ENCODE measurements around the gene ADAMTS9. TPM values are rescaled to one million over a fixed set of nuclear protein-coding genes. Genes with fewer than 3 reads are reported as not detected.

The ADAMTS9 gene
- total RNA-seq, 1 experiment from 2014 or later, result 1.2 TPM

DNA sequence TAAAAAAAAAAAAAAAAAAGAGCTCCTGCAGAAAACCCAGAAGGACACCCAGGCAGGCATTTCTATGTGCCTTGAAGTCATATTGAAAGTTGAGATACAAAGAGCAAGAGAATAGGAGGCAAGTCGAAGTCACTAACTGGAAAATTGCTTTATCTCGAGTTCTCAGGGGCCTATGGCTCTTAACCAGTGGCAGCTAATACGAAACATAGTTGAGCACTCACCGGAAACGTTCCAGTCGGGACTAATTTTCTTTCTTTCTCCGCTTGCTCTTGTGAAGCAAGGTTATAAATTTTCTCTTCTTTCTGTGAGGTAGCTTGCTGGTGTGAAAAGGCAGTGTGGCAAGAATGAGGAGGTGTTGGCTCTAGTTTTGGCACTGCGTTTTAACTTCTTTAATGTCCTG is 181.5 kb downstream of the ADAMTS9 start:
- no peaks in the 10 kb centered on the region for H3K79me2 ChIP-seq (ENCODE audit: low read depth)
- no peaks in the 10 kb centered on the region for H3K27me3 ChIP-seq (ENCODE audit: insufficient read depth, low read depth)
- no peaks in the 10 kb centered on the region for H3K36me3 ChIP-seq (ENCODE audit: low read depth)
- no peaks in the 10 kb centered on the region for H3K9me2 ChIP-seq (ENCODE audit: insufficient read depth)
- H3K4me1 ChIP-seq (replicated peaks; ENCODE audit: insufficient read depth), result peaks cover 15% of the 10 kb centered on the region
- no peak overlapping the region for H3K4me3 ChIP-seq
- no peak overlapping the region for H3K27ac ChIP-seq
- no peaks in the 10 kb centered on the region; the same call in 1 of the 2 replicates for H3F3A ChIP-seq (ENCODE audit: insufficient read depth, low read depth)
- no peaks in the 10 kb centered on the region for H4K20me1 ChIP-seq (ENCODE audit: insufficient read depth)
- ChIA-PET CTCF (interaction anchor here (0.6 kb wide), 1 partner anchor 36 kb away, joined by 7 read pairs; no protein-coding TSS in a partner anchor), POLR2A (ENCODE audit: unreplicated experiment) (no interaction called here)
- no TSS peak for BruUV-seq (replicated peaks)
- intact Hi-C loops (cut with micrococcal nuclease; ENCODE audit: unreplicated experiment), result no loop called here
- H3K4me2 ChIP-seq, result no peak overlapping the region
- no peak overlapping the region for H2AFZ ChIP-seq
- no peaks in the 10 kb centered on the region for H3K9me3 ChIP-seq (ENCODE audit: insufficient read depth, low read depth)
- no peak for DNase-seq
- TF ChIP-seq, protein P1, sequence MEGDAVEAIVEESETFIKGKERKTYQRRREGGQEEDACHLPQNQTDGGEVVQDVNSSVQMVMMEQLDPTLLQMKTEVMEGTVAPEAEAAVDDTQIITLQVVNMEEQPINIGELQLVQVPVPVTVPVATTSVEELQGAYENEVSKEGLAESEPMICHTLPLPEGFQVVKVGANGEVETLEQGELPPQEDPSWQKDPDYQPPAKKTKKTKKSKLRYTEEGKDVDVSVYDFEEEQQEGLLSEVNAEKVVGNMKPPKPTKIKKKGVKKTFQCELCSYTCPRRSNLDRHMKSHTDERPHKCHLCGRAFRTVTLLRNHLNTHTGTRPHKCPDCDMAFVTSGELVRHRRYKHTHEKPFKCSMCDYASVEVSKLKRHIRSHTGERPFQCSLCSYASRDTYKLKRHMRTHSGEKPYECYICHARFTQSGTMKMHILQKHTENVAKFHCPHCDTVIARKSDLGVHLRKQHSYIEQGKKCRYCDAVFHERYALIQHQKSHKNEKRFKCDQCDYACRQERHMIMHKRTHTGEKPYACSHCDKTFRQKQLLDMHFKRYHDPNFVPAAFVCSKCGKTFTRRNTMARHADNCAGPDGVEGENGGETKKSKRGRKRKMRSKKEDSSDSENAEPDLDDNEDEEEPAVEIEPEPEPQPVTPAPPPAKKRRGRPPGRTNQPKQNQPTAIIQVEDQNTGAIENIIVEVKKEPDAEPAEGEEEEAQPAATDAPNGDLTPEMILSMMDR (conservative IDR thresholded peaks at IDR 0.05), result no peak
- no peak for TF ChIP-seq EZH2 (IDR thresholded peaks at IDR 0.05; ENCODE audit: low read depth)

DNA sequence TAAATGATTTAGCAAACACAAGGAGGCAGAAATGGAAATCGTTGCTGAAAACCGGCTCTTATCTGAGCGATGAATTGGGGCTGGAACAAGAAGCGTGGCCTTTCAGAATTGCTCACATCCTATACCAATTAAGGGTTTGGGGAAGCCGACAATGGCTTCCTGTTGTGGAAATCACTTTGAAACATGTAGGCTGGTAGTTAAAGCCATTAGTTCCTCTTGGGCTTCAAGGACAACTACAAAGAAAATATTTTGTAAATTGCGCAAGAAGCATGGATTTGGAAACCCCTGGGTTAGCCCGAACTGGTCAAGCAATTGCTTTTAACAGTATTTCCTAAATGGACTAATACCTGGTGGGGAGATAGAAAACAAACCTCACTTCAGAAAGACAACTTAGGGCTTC is 182.4 kb downstream of the ADAMTS9 start:
- no peak overlapping the region for H3K4me2 ChIP-seq
- H3K4me3 ChIP-seq, result no peak overlapping the region
- CTCF ChIA-PET, result no interaction called here

DNA sequence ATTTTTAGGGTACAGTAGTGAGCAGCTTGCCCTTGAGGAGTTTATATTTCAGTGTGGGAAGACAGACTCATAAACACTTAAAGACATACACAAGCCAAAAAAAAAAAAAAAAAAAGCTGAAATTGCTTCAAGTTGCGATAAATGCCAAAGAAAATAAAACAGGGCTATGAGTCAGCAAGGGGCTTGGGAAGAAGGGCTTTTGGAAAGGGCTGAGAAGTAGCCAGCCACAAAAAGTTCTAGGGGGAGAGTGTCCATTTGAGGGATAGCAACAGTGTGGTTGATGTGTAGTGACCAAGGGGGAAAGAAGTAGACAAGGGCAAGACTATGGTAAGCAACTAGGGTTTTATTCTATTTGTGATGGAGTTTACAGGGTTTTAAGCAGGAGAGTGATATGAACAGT is 185.5 kb downstream of the ADAMTS9 start:
- TF ChIP-seq EZH2 (IDR thresholded peaks at IDR 0.05; ENCODE audit: low read depth), result no peak
- TF ChIP-seq, protein P1 (conservative IDR thresholded peaks at IDR 0.05), result no peak
- Histone ChIP-seq H4K20me1 (ENCODE audit: insufficient read depth) (no peaks in the 10 kb centered on the region), H3K9me2 (ENCODE audit: insufficient read depth) (no peaks in the 10 kb centered on the region), H3K4me3 (no peak overlapping the region), H3K27ac (no peak overlapping the region), H3K27me3 (ENCODE audit: insufficient read depth, low read depth) (no peaks in the 10 kb centered on the region), H3K4me1 (replicated peaks; ENCODE audit: insufficient read depth) (no peaks in the 10 kb centered on the region), H3F3A (ENCODE audit: insufficient read depth, low read depth) (no peaks in the 10 kb centered on the region), H3K4me2 (no peak overlapping the region), H3K9me3 (ENCODE audit: insufficient read depth, low read depth) (no peaks in the 10 kb centered on the region), H2AFZ (no peak overlapping the region), H3K79me2 (ENCODE audit: low read depth) (no peaks in the 10 kb centered on the region), H3K36me3 (ENCODE audit: low read depth) (no peaks in the 10 kb centered on the region)
- intact Hi-C loops (cut with micrococcal nuclease; ENCODE audit: unreplicated experiment), result no loop called here
- no TSS peak for BruUV-seq (replicated peaks)
- ChIA-PET POLR2A (ENCODE audit: unreplicated experiment) (no interaction called here), CTCF (interaction anchor here (0.6 kb wide), 1 partner anchor 480 kb away, joined by 7 read pairs; no protein-coding TSS in a partner anchor)
- no peak for DNase-seq

More for the DNA sequence above, 182.4 kb downstream of the ADAMTS9 start:
- TF ChIP-seq, protein P1 (conservative IDR thresholded peaks at IDR 0.05), result no peak
- TF ChIP-seq EZH2 (IDR thresholded peaks at IDR 0.05; ENCODE audit: low read depth), result no peak
- Histone ChIP-seq H3K27ac (no peak overlapping the region), H3K4me1 (replicated peaks; ENCODE audit: insufficient read depth) (peaks cover 15% of the 10 kb centered on the region), H3K9me2 (ENCODE audit: insufficient read depth) (no peaks in the 10 kb centered on the region), H3K27me3 (ENCODE audit: insufficient read depth, low read depth) (no peaks in the 10 kb centered on the region), H3K79me2 (ENCODE audit: low read depth) (no peaks in the 10 kb centered on the region), H4K20me1 (ENCODE audit: insufficient read depth) (no peaks in the 10 kb centered on the region), H2AFZ (no peak overlapping the region), H3K36me3 (ENCODE audit: low read depth) (no peaks in the 10 kb centered on the region), H3K9me3 (ENCODE audit: insufficient read depth, low read depth) (no peaks in the 10 kb centered on the region), H3F3A (ENCODE audit: insufficient read depth, low read depth) (no peaks in the 10 kb centered on the region; the same call in 1 of the 2 replicates)
- intact Hi-C loops (cut with micrococcal nuclease; ENCODE audit: unreplicated experiment), result no loop called here
- BruUV-seq (replicated peaks), result no TSS peak
- POLR2A ChIA-PET (ENCODE audit: unreplicated experiment), result no interaction called here
- no peak for DNase-seq

All from PC-9 (cell line).